Measurements from ENCODE around the gene INO80.

Gene INO80

DNA sequence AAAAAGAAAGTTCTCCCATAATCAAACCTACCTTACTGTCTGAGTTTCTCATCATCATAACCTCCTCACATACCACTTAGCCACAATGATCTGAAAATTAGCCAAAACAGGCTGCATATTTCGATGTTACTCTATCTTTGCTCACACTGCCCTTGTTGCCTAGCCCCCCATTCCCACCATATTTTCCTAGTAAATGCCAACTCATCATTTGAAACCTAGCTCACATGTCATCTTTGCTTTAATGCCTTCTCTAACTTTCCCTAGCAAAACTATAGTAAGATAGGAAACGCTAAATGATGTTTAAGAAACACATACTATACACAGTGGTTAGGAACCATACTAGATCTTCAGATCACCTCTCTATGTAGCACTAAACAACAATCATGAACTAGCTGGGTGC is 64.9 kb downstream of the INO80 start:
- H3K27me3 ChIP-seq (ENCODE audit: control insufficient read depth, insufficient read depth, low read length, poor library complexity, severe bottlenecking) = no peaks in the 10 kb centered on the region
- no peak overlapping the region for H3K27ac ChIP-seq (ENCODE audit: insufficient read depth, low read depth, low read length, poor library complexity, severe bottlenecking)
- no peaks in the 10 kb centered on the region for H3K9me3 ChIP-seq (ENCODE audit: control insufficient read depth, low read length)
- H3K4me1 ChIP-seq (ENCODE audit: control insufficient read depth, insufficient read depth, low read length) = no peaks in the 10 kb centered on the region
- 85 to 97% methylated on average over 2 of the region's 2 CpGs for WGBS, 2 experiments
- peaks cover 48% of the 10 kb centered on the region for H3K36me3 ChIP-seq (ENCODE audit: control insufficient read depth, insufficient read depth, low read length)
- H3K4me3 ChIP-seq (ENCODE audit: insufficient read depth, low read depth, low read length) = no peak overlapping the region

DNA sequence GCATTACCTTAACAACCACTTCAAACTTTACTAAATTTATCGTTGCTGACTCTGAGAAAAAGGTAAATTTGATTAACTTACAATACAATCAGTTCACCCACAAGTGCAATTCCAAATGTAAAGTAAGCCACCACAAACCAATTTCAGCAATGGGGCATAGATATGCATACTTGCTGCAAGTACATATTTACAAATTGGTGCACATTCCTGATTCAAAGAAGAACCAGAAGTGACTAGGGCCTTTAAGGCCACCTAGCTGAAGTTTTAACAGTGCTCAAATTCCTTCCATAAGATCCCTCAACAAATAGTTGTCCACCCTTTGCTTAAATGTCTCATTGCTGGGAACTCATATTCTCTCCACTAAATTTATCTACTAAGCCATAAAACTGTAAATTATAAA is 67.2 kb downstream of the INO80 start:
- H3K27me3 ChIP-seq (ENCODE audit: control insufficient read depth, insufficient read depth, low read length, poor library complexity, severe bottlenecking) = no peaks in the 10 kb centered on the region
- 96 to 100% methylated on average over 1 of the region's 1 CpG for WGBS, 2 experiments
- peaks cover 38% of the 10 kb centered on the region for H3K36me3 ChIP-seq (ENCODE audit: control insufficient read depth, insufficient read depth, low read length)

GRCh38 chr15:41048397-41048796 is 67.7 kb downstream of the INO80 start:
- Histone ChIP-seq H3K36me3 (ENCODE audit: control insufficient read depth, insufficient read depth, low read length) (peaks cover 41% of the 10 kb centered on the region), H3K9me3 (ENCODE audit: control insufficient read depth, low read length) (no peaks in the 10 kb centered on the region), H3K27ac (ENCODE audit: insufficient read depth, low read depth, low read length, poor library complexity, severe bottlenecking) (no peak overlapping the region), H3K4me1 (ENCODE audit: control insufficient read depth, insufficient read depth, low read length) (no peaks in the 10 kb centered on the region), H3K27me3 (ENCODE audit: control insufficient read depth, insufficient read depth, low read length, poor library complexity, severe bottlenecking) (no peaks in the 10 kb centered on the region), H3K4me3 (ENCODE audit: insufficient read depth, low read depth, low read length) (no peak overlapping the region)

More for the DNA sequence above, 67.2 kb downstream of the INO80 start:
- Histone ChIP-seq H3K4me1 (ENCODE audit: control insufficient read depth, insufficient read depth, low read length) (no peaks in the 10 kb centered on the region), H3K27ac (ENCODE audit: insufficient read depth, low read depth, low read length, poor library complexity, severe bottlenecking) (no peak overlapping the region), H3K9me3 (ENCODE audit: control insufficient read depth, low read length) (no peaks in the 10 kb centered on the region), H3K4me3 (ENCODE audit: insufficient read depth, low read depth, low read length) (no peak overlapping the region)

DNA sequence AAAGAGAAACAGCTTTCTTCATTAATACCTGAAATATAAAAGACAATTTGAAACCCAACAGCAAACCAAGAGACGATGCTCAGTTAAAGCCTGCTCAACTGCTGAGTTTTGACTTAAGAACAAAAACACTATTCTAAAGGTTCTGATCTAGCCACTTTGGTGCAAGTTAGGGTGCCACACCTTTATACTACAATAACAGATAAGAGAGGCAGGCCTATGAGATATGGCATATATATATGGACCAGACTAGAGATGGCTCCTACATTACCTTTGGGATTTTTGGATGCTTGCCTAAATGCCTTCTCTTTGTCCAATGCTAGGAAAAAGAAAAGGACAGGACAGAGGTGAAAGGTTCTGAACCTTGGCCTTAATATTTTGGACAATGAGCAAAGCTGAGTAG is 68.6 kb downstream of the INO80 start:
- H3K36me3 ChIP-seq (ENCODE audit: control insufficient read depth, insufficient read depth, low read length) = peaks cover 41% of the 10 kb centered on the region
- H3K4me1 ChIP-seq (ENCODE audit: control insufficient read depth, insufficient read depth, low read length) = no peaks in the 10 kb centered on the region
- no peak overlapping the region for H3K4me3 ChIP-seq (ENCODE audit: insufficient read depth, low read depth, low read length)
- H3K27me3 ChIP-seq (ENCODE audit: control insufficient read depth, insufficient read depth, low read length, poor library complexity, severe bottlenecking) = no peaks in the 10 kb centered on the region
- WGBS, 2 experiments = 91 to 92% methylated on average over 1 of the region's 1 CpG
- no peaks in the 10 kb centered on the region for H3K9me3 ChIP-seq (ENCODE audit: control insufficient read depth, low read length)
- H3K27ac ChIP-seq (ENCODE audit: insufficient read depth, low read depth, low read length, poor library complexity, severe bottlenecking) = no peak overlapping the region

DNA sequence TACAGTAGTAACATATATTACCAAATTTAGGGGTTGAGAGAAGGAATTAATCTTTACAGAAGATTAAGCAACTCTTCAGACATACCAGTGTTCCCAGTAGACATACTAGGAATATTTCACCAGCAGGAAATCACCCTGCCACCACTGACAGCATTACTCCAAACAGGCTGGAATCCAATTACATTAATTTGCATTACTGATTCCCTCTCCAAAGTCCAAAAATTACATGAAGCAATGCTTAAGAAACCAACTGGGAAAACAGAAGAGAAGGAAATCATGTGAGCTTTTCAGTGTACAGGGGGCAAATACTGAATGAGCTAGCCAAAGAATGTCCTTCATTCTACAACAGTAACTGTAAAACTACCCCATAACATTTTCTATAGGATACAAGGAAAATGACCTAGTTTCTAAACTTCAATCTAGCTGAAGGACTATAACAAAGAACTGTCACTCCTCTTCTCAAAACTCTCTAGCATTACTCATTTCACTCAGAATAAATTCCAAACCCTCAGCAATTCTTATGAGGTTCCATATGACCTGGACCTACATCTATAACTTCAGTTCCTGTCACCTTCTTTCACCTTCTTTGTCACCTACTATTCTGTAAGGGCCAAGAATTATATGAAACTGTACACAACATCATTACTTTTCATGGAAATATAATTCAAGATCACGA is 72.7 kb downstream of the INO80 start:
- H3K36me3 ChIP-seq (ENCODE audit: control insufficient read depth, insufficient read depth, low read length) = peaks cover 21% of the 10 kb centered on the region
- 100% methylated on average over 1 of the region's 1 CpG; no CpG with 5 or more reads in 1 of the 2 experiments for WGBS, 2 experiments
- H3K4me1 ChIP-seq (ENCODE audit: control insufficient read depth, insufficient read depth, low read length) = no peaks in the 10 kb centered on the region
- H3K9me3 ChIP-seq (ENCODE audit: control insufficient read depth, low read length) = no peaks in the 10 kb centered on the region
- no peak overlapping the region for H3K27ac ChIP-seq (ENCODE audit: insufficient read depth, low read depth, low read length, poor library complexity, severe bottlenecking)
- H3K4me3 ChIP-seq (ENCODE audit: insufficient read depth, low read depth, low read length) = no peak overlapping the region
- H3K27me3 ChIP-seq (ENCODE audit: control insufficient read depth, insufficient read depth, low read length, poor library complexity, severe bottlenecking) = no peaks in the 10 kb centered on the region

- no peaks in the 10 kb centered on the region for H3K9me3 ChIP-seq (ENCODE audit: control insufficient read depth, low read length)
- no peak overlapping the region for H3K27ac ChIP-seq (ENCODE audit: insufficient read depth, low read depth, low read length, poor library complexity, severe bottlenecking)
- H3K27me3 ChIP-seq (ENCODE audit: control insufficient read depth, insufficient read depth, low read length, poor library complexity, severe bottlenecking) = no peaks in the 10 kb centered on the region
- peaks cover 18% of the 10 kb centered on the region for H3K36me3 ChIP-seq (ENCODE audit: control insufficient read depth, insufficient read depth, low read length)
- 95 to 100% methylated on average over 4 of the region's 5 CpGs for WGBS, 2 experiments
- no peak overlapping the region for H3K4me3 ChIP-seq (ENCODE audit: insufficient read depth, low read depth, low read length)
- H3K4me1 ChIP-seq (ENCODE audit: control insufficient read depth, insufficient read depth, low read length) = no peaks in the 10 kb centered on the region
Observed at GRCh38 chr15:41042851-41043250, 73.2 kb downstream of the INO80 start.

DNA sequence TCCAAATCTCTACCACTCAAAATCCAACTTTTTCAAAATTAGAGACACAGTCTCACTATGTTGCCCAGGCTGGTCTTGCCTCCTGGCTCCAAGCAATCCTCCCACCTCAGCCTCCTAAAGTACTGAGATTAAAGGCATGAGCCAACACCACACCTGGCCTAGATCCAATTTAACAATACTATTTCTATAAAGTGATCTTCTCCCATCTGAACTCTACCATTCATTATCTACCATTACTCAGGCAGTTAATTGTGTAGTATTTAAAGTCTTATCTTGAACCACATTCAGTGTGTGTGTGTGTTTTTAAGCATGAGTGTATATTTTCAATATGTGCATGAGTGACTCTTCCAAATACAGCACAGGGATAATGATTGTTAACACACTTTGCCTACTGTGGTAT is 77.0 kb downstream of the INO80 start:
- peaks cover 6% of the 10 kb centered on the region for H3K36me3 ChIP-seq (ENCODE audit: control insufficient read depth, insufficient read depth, low read length)
- H3K4me1 ChIP-seq (ENCODE audit: control insufficient read depth, insufficient read depth, low read length) = no peaks in the 10 kb centered on the region
- H3K9me3 ChIP-seq (ENCODE audit: control insufficient read depth, low read length) = no peaks in the 10 kb centered on the region
- no peak overlapping the region for H3K4me3 ChIP-seq (ENCODE audit: insufficient read depth, low read depth, low read length)
- H3K27me3 ChIP-seq (ENCODE audit: control insufficient read depth, insufficient read depth, low read length, poor library complexity, severe bottlenecking) = no peaks in the 10 kb centered on the region
- no peak overlapping the region for H3K27ac ChIP-seq (ENCODE audit: insufficient read depth, low read depth, low read length, poor library complexity, severe bottlenecking)

DNA sequence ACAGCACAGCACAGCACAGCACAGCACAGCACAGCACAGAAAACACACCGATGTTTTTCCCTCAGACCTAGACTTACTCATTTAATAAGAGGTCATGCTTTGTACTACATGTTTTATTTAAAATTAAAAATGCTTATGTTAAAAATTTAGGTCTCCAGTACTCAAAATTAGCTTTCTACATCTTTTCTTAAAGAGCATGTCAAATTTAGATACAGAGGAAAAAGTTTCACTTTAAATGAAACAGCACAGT is 84.1 kb downstream of the INO80 start:
- Histone ChIP-seq H3K27ac (ENCODE audit: insufficient read depth, low read depth, low read length, poor library complexity, severe bottlenecking) (no peak overlapping the region), H3K36me3 (ENCODE audit: control insufficient read depth, insufficient read depth, low read length) (peaks cover 4% of the 10 kb centered on the region), H3K9me3 (ENCODE audit: control insufficient read depth, low read length) (no peaks in the 10 kb centered on the region), H3K4me3 (ENCODE audit: insufficient read depth, low read depth, low read length) (no peak overlapping the region), H3K4me1 (ENCODE audit: control insufficient read depth, insufficient read depth, low read length) (no peaks in the 10 kb centered on the region), H3K27me3 (ENCODE audit: control insufficient read depth, insufficient read depth, low read length, poor library complexity, severe bottlenecking) (no peaks in the 10 kb centered on the region)
- WGBS, 2 experiments = 100% methylated on average over 1 of the region's 1 CpG; no CpG with 5 or more reads in 1 of the 2 experiments

DNA sequence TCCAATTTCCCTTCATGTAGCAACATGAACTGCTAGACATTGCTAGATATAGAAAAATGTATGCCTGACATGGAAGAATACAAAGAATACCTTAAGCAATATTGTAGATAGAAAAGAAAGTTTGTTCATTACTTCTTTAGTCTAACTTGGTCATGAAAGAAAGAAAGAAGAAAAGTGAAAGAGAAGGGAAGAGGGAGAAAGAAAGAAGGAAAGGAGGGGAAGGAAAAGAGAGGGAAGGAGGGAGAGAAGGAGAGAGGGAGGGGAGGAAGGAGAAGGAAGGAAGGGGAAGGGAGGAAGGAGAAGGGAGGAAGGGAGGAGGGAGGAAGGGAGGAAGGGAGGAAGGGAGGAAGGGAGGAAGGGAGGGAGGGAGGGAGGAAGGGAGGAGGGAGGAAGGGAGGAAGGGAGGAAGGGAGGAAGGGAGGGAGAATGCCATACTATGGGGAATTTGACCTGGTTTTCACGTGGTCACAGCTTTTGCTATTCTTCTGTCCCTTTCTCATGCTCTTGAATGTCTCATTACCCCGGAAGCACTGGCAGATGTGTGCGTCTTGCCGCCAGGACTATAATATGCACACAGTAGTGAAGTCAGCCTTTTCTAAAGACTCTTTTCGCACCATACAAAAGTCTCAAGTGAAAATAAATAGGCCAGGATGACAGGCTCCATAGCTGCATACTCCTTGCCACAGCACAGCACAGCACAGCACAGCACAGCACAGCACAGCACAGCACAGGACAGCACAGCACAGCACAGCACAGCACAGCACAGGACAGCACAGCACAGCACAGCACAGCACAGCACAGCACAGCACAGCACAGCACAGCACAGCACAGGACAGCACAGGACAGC is 84.6 kb downstream of the INO80 start:
- 88 to 91% methylated on average over 5 of the region's 5 CpGs for WGBS, 2 experiments
- Histone ChIP-seq H3K4me3 (ENCODE audit: insufficient read depth, low read depth, low read length) (no peak overlapping the region), H3K27ac (ENCODE audit: insufficient read depth, low read depth, low read length, poor library complexity, severe bottlenecking) (no peak overlapping the region), H3K4me1 (ENCODE audit: control insufficient read depth, insufficient read depth, low read length) (no peaks in the 10 kb centered on the region), H3K27me3 (ENCODE audit: control insufficient read depth, insufficient read depth, low read length, poor library complexity, severe bottlenecking) (no peaks in the 10 kb centered on the region), H3K9me3 (ENCODE audit: control insufficient read depth, low read length) (no peaks in the 10 kb centered on the region), H3K36me3 (ENCODE audit: control insufficient read depth, insufficient read depth, low read length) (peaks cover 4% of the 10 kb centered on the region)

DNA sequence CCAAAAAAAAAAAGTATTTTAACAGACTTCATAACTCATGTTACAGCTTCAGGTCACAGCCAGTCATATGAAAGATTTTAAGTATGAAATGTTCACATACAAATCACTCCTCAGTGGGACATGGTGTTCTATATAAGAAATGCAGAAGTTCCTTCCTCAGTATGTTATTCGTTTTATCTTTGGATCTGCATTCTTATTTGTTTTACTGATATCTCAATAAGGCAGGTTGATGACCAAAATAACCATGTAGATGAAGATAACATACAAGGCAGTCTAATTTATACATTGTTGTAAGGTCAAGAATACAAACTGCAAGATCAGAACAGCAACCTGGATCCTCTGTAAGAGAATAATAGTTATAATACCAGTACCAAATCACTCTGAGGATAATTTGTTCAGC is 87.2 kb downstream of the INO80 start:
- peaks cover 11% of the 10 kb centered on the region for H3K36me3 ChIP-seq (ENCODE audit: control insufficient read depth, insufficient read depth, low read length)
- no peaks in the 10 kb centered on the region for H3K4me1 ChIP-seq (ENCODE audit: control insufficient read depth, insufficient read depth, low read length)
- WGBS, 2 experiments = 92% methylated on average over 1 of the region's 1 CpG; no CpG with 5 or more reads in 1 of the 2 experiments

More for the DNA sequence above, 87.2 kb downstream of the INO80 start:
- H3K27me3 ChIP-seq (ENCODE audit: control insufficient read depth, insufficient read depth, low read length, poor library complexity, severe bottlenecking) = no peaks in the 10 kb centered on the region
- no peak overlapping the region for H3K4me3 ChIP-seq (ENCODE audit: insufficient read depth, low read depth, low read length)
- H3K27ac ChIP-seq (ENCODE audit: insufficient read depth, low read depth, low read length, poor library complexity, severe bottlenecking) = no peak overlapping the region
- H3K9me3 ChIP-seq (ENCODE audit: control insufficient read depth, low read length) = no peaks in the 10 kb centered on the region
